Sigmoid colon (tissue), 4 donors: ENCODE results near the gene ODF2.

ENCODE experiments used
- CTCF ChIP-seq, 4 experiments: fragments of 450-650 bp in 3 of 4; fragments of 200-600 bp in 1 of 4; IDR thresholded peaks; one replicate each; pipeline ENCODE4 v1.5.1; 2016 to 2019; ENCODE audit warnings: antibody characterized with exemption in 4 of 4, mild to moderate bottlenecking in 3 of 4, moderate library complexity in 2 of 4
- EP300 ChIP-seq, 4 donors: sonication (generic); formaldehyde crosslinking; IDR thresholded peaks; one replicate each; pipeline ENCODE4 v1.6.1; 2017; ENCODE audit warnings: antibody characterized with exemption in 4 of 4
- POLR2A ChIP-seq, 2 donors: fragments of 450-650 bp; IDR thresholded peaks; one replicate each; pipeline ENCODE4 v1.6.1; 2016; ENCODE audit warnings: antibody characterized with exemption in 2 of 2, mild to moderate bottlenecking in 2 of 2, moderate library complexity in 2 of 2
- POLR2AphosphoS5 ChIP-seq, 4 donors: sonication (generic); formaldehyde crosslinking; IDR thresholded peaks; one replicate each; pipeline ENCODE4 v1.6.1; 2017; ENCODE audit warnings: antibody characterized with exemption in 4 of 4

- TF ChIP-seq CTCF (IDR thresholded peaks at IDR 0.05) (no peak), POLR2AphosphoS5 (IDR thresholded peaks at IDR 0.05) (no peak), POLR2A (IDR thresholded peaks at IDR 0.05) (no peak), EP300 (IDR thresholded peaks at IDR 0.05) (no peak)
Observed at GRCh38 chr9:128408963-128409431, 46.8 kb upstream of the ODF2 start.
